Stimulated activated CD8-positive, alpha-beta memory T cell treated with anti-CD3 and anti-CD28 coated beads, Interleukin-7, amount 100 ng/mL, for 24 hours (primary cell): Measurements from ENCODE around the gene RAB3GAP2.
"Not testable (repeated sequence)": the region's sequence is repeated elsewhere in the genome, so short reads cannot be mapped to it uniquely, and the experiment has no call there.

Experiments
- DNase-seq: peaks from one replicate; pipeline ENCODE4 v3.0.0-alpha.2; 2020; ENCODE audit warnings: low read depth

The RAB3GAP2 gene, protein sequence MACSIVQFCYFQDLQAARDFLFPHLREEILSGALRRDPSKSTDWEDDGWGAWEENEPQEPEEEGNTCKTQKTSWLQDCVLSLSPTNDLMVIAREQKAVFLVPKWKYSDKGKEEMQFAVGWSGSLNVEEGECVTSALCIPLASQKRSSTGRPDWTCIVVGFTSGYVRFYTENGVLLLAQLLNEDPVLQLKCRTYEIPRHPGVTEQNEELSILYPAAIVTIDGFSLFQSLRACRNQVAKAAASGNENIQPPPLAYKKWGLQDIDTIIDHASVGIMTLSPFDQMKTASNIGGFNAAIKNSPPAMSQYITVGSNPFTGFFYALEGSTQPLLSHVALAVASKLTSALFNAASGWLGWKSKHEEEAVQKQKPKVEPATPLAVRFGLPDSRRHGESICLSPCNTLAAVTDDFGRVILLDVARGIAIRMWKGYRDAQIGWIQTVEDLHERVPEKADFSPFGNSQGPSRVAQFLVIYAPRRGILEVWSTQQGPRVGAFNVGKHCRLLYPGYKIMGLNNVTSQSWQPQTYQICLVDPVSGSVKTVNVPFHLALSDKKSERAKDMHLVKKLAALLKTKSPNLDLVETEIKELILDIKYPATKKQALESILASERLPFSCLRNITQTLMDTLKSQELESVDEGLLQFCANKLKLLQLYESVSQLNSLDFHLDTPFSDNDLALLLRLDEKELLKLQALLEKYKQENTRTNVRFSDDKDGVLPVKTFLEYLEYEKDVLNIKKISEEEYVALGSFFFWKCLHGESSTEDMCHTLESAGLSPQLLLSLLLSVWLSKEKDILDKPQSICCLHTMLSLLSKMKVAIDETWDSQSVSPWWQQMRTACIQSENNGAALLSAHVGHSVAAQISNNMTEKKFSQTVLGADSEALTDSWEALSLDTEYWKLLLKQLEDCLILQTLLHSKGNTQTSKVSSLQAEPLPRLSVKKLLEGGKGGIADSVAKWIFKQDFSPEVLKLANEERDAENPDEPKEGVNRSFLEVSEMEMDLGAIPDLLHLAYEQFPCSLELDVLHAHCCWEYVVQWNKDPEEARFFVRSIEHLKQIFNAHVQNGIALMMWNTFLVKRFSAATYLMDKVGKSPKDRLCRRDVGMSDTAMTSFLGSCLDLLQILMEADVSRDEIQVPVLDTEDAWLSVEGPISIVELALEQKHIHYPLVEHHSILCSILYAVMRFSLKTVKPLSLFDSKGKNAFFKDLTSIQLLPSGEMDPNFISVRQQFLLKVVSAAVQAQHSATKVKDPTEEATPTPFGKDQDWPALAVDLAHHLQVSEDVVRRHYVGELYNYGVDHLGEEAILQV (N-terminal part only)

DNA sequence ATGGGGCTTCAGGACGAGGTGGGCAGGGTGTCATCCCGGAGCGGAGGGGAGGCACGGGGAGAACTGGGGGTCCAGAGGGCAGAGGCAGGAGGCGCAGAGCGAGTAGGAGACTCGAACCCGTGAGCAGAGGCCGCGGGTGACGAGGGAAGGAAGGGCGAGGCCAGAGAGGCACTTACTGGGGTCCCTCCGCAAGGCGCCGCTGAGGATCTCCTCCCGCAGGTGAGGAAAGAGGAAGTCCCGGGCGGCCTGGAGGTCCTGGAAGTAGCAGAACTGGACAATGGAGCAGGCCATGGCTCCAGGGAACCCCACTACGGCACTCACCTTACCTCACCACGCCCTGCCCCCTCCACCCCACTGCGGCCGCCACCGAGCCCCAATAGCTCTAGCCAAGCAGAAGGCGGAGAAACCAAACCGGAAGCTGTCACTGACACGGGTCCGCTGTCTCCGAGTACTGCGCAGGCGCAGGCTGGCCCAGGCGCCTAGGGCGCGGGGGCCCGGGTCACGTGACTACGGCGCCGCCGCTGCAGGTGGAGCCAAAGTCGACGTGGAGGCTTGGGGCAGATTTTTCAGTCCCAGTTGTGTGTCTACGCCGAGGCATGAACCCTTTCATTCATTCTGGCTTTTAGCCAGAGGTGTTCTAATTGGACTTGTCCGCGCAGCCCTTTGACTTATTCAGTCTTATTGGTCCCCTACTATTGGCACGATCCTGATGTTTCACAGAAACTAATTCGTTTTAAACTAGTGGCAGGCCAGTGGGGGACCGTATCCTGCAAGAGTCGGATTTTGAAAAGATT lies at the start of gene RAB3GAP2:
RAB3GAP2 (minus strand) TSS at position 407 of the 794 bp plus-strand sequence; CDS start at position 291, 116 bp downstream.
- peak; percentile 91 for DNase-seq

DNA sequence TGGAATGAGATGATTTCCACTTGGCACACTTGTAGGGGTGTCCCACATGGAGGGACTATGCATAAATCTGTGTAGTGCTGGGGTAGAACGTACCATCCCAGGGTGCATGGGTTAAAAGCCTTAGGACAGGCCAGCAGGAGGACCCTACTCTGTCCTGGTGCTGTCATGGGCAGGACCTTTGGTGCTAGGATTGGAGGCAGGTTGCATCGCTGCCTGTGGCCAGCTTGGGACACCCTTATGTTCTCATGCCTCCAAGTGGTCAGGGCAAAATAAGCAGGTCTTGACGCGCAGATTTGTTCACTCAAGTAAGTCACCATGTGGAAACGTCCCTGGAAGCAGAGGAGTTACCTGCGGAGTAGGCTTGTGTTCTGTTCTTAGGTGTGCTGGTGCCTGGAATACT lies 49.5 kb upstream of the RAB3GAP2 start:
- DNase-seq: no peak

DNA sequence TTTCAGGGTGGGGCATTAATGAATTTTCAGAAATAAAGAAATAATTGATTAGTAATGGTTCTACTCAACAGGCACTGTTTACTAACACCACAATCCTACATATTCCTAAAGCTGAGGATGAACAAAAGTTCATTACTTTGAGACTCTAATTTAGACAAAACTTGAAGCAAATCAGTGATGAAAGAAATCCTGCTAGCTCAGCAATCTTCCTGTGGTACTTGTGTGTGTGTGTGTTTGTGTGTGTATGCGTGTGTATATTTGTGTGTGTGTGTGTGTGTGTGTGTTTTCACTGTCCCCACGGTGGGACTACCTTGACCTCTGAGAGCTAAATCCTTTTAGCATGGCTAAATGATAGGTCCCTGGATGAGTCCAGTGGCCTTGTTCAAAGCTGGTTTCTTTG lies 48.5 kb upstream of the RAB3GAP2 start:
- DNase-seq: no peak

DNA sequence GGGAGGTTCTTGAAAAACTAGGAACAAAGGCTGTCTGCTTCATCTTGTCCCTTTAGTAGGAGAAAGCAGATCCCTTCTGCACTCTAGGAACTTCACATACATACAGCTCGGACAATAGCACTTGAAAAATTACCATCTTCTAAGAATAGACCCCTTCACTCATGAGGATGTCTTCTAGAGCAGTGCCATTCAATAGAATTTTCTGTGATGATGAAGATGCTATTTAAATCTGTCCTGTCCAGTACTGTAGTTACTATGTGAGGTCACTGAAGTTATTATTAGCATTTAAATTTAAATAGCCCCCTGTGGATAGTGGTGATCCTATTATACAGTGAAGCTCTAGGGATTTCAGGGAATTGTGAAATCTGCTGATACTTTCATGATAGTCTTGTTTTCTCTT lies 46.4 kb upstream of the RAB3GAP2 start:
- no peak for DNase-seq

DNA sequence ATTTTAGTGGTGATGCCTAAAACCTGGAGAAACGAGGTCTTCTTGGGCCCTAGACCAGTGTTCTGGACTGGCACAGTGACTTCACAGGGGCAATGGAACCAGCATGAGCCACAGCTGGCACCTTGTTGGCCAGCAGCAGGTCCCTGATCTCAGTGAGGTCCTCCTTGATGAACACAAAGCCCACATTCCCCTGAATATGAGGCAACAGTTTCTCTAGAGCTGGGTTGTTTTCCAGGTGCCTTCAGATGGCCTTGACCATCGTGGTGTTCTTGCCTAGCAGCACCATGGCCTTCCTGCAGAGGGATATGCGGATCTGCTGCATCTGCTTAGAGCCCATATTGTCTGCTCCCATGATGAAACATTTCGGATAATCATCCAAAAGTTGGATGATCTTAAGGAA lies 44.9 kb upstream of the RAB3GAP2 start:
- DNase-seq: no peak

DNA sequence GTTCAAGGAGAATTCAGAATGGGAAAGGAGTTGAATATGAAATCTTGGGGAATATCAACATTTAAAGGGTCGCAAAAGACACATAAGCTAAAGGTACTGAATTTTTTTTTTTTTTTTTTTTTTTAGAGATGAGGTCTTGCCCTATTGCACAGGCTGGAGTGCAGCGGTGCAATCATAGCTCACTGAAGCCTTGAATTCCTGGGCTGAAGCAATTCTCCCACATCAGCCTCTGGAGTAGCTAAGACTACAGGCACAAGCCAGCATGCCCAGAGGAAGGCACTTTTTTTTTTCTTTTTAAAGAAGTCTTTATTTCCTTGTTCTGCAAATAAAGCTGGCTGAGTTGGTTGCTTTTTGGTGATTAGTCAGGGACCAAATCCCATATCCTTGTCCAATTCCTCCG lies 44.1 kb upstream of the RAB3GAP2 start:
- no peak for DNase-seq

DNA sequence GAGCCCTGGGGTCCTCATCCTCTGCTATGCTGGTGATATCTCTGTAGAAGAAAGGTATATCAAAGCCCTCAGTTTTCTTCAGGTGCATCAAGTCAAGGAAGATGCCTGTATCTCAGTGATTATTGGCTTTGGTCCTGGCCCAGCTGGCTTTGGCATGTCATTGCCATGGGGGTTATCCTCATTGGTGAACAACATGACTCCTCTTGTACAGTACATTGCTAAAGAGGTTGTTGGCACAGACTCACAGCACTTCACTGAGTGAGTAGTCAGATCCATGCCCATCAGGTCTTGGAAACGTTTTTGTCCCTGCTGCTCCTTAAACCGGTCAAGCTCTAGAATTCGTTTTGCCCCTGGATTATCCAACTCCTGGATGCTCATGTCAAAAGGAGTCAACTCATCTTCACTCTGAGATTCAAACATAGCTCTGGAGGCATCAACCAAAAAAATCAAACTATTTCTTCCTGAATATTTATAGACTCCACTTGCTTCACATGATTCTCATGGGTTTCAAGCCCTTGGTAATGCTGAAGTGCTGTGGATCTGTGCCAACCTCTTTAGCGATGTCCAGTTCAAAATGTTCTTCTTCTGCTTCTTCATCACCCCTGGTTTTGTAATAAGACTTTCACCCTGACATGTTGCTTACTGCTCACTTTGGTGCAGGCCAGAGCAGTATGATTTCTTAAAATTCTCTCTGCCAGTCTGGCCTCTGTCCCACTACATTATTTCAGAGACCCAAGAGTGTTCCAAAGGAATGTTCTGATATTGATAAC lies 43.0 kb upstream of the RAB3GAP2 start:
- no peak for DNase-seq

DNA sequence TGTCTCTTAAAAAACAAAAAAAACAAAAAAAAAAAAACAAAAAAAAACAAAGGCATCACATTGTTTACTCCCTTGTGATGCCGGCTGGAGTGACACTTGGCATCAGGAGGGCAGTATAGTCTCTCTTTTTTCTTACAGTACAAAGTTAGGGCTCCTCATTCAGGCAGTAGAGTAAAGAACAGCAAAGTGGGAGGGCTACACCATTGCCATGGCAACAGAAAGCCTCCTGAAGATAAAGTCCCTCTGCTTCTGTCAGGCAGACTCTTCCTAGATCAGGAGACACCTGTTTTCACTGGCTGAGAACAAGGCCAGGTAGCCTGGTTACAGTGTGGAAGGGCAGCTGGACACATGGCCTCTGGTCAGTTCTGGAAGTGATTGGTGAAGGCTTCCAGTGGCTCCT lies 41.3 kb upstream of the RAB3GAP2 start:
- no peak for DNase-seq

DNA sequence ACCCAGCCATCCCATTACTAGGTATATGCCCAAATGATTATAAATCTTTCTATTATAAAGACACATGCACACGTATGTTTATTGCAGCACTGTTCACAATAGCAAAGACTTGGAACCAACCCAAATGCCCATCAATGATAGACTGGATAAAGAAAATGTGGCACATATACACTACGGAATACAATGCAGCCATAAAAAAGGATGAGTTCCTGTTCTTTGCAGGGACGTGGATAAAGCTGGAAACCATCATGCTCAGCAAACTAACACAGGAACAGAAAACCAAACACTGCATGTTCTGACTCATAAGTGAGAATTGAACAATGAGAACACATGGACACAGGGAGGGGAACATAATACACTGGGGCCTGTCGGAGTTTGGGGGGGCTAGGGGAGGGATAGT lies 37.9 kb upstream of the RAB3GAP2 start:
- DNase-seq: not testable (repeated sequence)

DNA sequence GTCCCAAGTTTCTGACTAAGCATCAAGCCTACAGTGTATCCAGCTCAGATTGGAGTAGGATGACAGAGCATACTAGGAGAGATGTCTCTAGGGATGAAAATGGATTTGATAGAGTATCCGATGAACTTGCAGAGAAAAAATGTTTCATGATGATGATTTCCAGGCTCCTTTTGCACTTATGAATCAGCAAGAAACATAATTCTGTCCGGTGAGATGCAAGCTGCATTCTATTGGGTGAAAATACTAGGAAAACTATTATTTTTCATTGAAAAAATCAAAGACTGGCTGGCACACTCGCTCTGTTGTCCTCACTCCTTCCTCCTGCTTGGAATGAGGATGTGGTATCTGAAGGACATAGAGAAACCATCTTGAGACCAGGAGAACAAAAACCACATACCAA lies 35.4 kb upstream of the RAB3GAP2 start:
- DNase-seq: no peak

DNA sequence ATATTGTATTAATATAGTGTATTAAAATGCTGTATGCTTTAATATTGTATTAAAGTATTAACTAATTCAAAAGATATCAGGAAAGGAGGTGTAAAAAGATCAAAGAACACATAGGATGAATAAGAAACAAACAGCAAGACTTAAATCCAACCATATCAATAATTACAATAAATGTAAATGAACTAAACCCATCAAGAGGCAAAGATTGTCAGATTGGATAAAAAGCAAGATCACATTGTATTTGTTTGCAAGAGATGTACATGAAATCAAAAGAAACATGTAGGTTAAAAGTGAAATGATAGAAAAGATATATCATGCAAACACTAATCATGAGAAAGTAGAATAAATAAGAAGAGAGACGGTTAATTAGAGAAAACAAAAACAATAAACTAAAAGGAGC lies 34.1 kb upstream of the RAB3GAP2 start:
- no peak for DNase-seq

DNA sequence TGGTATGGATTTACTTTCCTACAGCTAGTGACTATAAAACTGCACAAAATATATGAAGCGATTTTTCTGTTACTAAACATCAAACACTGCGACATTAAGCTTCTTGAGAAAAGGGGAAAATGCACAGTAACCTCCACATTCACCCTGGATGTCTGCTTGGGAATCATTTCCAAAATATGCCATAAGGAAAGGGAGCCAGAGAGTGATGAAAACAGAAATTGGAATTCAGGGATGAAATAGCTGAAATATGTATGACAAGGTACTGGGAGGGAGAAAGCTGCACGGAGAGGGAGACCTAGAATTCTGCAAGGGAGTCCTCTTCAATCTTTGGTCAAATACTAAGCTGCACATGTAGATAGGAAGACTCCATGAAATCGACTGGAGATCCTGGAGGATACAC lies 31.6 kb upstream of the RAB3GAP2 start:
- DNase-seq: no peak

DNA sequence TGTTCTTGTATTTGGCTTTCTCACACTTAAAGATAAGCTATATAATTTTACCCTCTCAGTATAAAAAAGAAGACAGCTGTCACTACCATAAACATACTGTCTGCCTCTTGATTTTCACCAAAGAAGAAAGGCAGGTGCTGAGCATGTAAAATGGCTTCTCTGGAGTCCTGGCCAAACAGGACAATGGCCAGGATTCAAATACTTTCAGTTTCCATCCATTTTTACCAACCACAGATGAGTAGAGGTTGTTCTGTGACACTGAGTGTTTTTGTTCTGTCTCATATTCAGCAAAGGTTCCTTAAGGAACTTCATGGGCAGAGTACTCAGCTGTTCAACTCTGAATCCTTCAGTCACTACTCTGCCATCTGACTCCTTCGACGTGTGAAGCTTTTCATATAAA lies 29.4 kb upstream of the RAB3GAP2 start:
- no peak for DNase-seq

DNA sequence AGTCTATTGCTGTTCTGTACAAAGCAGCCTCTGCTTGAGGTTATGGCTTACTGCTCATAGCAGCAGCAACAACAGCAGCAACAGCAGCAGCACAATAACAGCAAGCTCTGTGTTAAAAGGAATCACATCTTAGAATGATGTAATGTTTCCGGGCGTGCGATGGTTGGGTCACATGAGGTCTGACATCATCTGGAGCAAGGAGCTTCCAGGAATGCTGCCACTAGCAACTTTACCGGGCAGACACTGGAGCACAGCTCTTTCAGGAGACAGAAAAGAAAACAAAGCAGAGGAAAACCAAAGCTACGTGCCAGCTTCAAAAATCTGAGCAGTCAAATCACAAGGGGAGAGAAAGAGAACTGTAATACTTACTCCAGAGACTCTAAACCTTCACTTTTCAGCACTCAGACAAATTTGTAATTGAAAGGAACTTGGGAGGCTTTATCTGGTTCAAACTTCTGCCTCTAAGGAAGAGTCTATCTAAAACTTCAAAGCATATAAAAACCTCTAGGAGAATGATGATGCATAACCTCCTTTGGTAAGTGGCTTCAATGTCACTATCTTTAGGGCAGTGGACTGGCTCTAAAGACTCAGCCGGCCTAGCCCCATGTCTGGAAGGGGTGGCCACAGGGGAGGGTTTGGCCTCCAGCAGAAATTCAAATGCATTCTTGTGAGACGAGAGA lies 28.3 kb upstream of the RAB3GAP2 start:
- no peak for DNase-seq

DNA sequence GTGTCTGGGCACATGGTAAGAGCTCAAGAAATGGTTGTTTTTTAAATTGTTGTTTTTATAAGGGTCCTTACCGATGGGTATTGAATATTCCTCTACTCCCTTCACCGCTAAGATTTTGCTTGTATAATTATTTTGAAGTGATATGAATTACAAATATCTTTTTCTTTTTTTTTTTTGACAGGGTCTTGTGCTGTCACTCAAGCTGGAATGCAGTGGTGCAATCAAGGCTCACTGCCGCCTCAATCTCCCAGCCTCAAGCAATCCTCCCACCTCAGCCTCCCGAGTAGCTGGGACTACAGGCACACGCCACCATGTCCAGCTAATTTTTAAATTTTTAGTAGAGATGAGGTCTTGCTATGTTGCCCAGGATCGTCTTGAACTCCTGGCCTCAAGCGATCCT lies 27.1 kb upstream of the RAB3GAP2 start:
- DNase-seq: no peak

DNA sequence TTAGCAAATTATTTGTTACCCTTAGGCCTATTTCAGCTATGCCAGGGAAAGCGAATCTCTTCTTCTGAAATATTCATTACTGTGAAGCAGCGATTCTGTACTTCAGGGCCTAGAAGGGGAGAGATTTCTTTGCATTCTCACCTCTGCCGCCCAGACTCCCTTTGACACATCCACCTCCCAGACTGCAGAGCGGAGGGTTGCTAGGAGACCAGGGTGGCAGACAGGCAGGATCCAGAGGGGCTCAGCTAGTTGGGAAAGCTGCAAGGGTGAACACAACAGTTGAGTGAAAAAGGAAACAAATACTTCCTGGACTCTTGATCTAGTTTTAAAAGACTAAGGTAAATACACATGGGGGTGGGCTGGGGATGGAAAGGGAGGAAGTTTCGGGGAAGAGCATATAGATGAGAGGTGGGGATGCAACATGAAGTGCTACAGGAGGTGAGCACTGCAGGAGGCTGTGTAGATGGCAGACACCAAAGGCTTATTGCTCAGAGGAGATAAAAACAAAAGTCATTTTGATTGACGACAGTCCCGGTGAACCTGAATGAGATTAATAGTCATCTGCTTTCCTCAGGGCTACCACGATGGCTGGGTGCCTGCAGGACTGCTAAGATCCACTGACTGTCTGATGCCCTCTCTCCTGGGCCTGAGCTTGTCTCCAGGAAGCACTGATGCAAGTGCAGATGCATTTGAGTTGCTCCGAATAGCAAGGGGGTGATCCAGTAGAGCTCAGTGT lies 26.4 kb upstream of the RAB3GAP2 start:
- no peak for DNase-seq

DNA sequence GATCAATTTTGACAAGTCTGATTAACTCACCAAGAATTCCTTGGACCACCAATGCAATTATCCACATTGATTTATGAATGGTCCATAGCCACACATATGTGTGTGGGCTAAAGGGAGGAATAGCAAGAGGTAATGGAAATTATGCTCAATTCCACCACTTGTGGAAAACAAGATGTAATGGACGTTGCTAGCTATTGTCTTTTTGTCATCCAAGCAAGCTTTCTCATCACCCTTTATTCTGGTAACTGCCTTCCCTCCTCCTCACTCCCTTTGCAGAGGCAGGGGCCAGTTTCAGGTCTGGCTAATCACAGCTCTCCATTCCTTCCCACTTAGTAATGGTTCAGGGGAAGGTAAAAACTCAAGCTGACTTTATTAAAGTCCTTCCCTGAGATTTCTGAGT lies 24.7 kb upstream of the RAB3GAP2 start:
- no peak for DNase-seq

DNA sequence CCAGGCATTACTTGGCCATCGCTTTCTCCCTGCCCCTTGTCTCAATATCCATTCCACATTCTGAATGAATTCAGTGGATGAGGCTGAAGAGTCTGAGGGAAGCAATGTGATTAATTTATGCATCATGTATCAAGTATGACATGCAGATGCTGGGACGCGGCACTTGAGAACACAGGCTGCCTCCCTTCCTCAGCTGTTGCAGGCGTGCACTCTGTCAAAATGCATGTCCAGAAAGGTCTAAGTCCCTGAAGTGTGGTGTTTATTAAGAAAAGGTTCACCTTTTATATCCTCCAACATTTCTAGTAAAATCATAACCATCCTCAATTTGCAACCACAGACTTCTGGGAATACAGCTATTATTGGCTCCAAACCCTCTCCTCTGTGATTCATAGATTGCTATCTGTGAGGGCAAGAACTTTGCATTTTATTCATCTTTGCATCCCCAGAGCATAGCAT lies 22.6 kb upstream of the RAB3GAP2 start:
- DNase-seq: no peak

DNA sequence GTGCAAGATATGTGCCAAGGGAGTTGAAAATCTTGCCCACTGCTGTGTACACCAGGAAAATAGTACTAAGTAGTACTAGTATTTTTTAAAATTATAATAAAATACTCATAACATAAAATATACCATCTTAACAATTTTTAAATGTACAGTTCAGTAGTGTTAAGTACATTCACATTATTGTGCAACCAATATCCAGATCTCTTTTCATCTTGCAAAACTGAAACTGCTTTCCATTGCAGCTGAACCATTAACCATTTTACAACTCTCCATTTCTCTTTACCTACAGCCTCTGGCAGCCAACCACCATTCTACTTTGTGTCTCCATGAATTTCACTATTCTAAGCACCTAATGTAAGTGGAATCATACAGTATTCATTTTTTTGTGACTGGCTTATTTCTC lies 19.3 kb upstream of the RAB3GAP2 start:
- DNase-seq: no peak
